Activated CD4-positive, alpha-beta T cell treated with anti-CD3 and anti-CD28 coated beads, Interleukin-2, amount 50 U/mL, for 24 hours (primary cell): ENCODE measurements around the gene ATP2B2.

Source experiments
- DNase-seq, 2 donors: peaks; one replicate each; pipeline ENCODE4 v3.0.0-alpha.2; 2020; ENCODE audit warnings: low read depth in 1 of 2, low spot score in 1 of 2

Gene ATP2B2

GRCh38 chr3:10434144-10434937 is 71.0 kb downstream of the ATP2B2 start:
- no peak for DNase-seq

GRCh38 chr3:10432931-10433330 is 72.5 kb downstream of the ATP2B2 start:
- DNase-seq, result no peak

DNA sequence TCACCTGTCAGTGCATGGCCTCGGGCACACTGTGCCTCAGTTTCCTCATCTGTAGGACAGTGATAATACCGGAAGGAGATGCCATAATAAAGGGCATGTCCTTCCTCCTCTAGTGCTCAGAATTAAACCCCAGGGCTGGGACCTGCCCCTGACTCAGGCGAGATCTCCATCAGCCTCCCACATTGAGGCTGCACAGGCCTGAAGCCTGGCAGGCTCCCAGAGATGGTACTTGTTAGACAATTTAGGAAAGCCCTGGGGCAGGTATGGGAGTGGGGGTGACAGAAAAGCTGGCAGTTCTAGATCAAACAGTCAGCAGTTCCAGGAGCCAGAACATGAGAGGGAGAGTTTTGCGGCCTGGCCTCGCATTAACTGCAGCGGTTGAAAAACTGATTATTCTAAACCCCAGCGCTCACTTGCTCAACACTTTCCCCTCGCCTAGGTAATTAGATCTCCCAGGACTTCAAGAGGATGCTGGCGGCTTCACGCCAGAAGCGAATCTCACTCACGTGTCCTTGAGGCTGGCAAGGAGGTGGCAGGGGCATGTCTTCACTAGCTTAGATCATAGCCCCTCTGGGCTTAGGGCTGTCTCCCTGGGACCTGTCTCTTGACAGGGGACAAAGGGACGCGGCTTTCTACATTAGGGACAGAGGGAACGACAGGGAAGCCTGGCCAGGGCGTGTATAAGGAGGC is 73.1 kb downstream of the ATP2B2 start:
- no peak for DNase-seq

DNA sequence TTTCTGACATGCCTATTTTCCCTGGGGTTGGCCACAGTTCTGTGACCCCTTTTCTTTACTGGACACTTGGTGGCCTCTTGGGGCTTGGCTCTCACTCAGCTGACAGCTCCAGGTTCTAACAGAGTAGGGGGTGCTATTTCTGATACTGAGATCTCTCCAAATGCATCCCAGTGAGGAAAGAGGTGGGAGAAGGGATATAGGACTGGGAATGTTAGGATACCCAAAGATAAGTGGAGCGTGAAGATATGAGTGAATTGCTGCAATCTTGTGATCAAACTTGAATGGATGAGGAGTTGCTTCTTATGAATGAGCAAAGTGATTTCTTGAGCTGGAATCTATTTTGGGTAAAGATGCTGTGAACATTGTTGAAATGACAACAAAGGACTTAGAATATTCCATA is 74.6 kb downstream of the ATP2B2 start:
- no peak for DNase-seq

DNA sequence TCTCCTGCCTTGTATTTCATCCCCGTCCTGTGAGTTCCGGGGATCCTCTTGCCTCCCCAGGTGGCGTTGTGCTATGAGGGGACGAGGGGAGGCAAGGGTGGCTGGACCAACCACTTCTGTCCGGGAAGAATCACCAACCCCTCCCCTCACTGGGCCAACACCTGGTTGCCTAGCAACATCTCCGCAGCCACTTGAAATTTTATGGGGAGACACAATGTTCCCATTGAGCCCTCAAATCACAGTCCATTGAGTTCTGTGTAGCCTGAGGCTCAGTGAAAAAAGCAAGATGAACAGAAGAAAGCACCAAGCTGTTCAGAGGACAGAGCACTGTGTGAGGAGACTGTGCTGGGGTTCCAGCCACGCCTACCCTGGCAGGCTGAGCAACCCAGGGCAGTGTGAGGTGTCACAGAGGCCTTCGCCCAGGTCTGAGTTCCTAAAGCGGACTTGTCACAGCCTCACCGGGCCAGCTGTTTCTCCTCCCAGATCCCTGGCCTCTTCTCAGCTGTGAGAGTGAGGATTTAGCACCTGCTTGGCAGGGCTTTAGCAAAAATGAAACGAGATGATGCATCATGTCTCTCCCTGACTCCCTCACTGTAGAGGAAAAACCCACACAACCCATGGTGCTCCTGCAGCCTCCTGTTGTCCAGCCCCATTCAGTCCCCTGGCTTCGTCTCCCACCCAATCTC is 76.8 kb downstream of the ATP2B2 start:
- no peak for DNase-seq

GRCh38 chr3:10426346-10427220 is 78.8 kb downstream of the ATP2B2 start:
- no peak for DNase-seq

- no peak for DNase-seq
Observed at GRCh38 chr3:10423171-10423882, 82.1 kb downstream of the ATP2B2 start.

- DNase-seq, result no peak
Observed at GRCh38 chr3:10421996-10422395, 83.4 kb downstream of the ATP2B2 start.

- no peak for DNase-seq
Observed at GRCh38 chr3:10420745-10421475, 84.5 kb downstream of the ATP2B2 start.

GRCh38 chr3:10419637-10420232 is 85.7 kb downstream of the ATP2B2 start:
- DNase-seq, result no peak

GRCh38 chr3:10417847-10418246 is 87.5 kb downstream of the ATP2B2 start:
- no peak for DNase-seq

- no peak for DNase-seq
Observed at GRCh38 chr3:10416730-10417300, 88.6 kb downstream of the ATP2B2 start.

DNA sequence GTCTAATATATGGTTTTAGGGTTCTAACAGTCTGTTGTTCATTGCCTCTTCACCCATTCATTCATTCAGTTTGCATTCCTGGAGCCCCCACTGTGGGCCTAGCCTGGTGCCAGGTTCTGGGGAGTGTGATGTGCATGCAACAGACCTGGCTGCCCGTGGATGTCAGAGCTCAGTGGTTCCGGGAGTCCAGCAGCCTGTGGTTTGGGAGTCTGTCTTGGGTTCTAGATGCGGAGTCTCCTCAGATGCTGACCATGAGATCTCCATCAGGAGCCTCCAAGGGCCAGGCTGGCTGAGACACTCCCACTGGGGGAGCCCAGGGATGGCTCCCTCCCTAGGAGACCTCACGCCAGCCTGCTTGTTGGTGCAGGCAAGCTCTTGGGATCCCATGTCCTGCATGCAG is 92.3 kb downstream of the ATP2B2 start:
- no peak for DNase-seq

DNA sequence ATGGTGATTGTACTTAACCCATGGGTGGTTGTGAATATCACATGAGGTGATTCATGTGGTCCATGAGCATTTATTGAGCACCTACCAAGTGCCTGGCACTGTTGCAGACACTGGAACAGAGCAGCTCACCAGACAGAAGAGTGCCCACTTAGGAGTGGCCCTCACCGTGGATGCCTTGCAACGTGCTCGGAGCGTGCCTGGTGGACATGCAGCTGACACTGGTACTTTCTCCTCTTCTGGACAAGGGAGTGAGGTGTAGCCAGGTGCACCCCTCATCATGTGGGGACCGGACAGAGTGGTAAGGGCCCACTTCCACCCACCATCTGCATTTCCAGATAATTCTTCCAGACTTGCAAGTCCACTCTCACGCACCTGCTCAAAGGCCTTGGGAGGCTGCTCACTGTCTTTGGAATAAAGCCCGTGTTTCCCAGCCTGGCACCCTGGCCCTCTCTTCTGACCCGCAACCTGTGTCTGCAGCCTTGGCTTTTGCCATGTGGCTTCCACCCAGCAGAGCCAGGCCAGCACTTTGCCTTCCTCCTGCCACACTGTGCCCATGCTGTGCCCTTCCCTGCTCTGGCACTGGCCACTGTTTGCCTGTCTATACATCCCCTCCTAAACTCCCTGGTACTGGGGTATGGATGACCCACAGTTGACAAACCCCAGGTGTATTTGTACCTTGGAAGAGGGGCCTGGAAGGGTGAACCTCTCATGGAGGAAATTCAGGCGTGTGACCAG is 93.6 kb downstream of the ATP2B2 start:
- DNase-seq, result no peak

DNA sequence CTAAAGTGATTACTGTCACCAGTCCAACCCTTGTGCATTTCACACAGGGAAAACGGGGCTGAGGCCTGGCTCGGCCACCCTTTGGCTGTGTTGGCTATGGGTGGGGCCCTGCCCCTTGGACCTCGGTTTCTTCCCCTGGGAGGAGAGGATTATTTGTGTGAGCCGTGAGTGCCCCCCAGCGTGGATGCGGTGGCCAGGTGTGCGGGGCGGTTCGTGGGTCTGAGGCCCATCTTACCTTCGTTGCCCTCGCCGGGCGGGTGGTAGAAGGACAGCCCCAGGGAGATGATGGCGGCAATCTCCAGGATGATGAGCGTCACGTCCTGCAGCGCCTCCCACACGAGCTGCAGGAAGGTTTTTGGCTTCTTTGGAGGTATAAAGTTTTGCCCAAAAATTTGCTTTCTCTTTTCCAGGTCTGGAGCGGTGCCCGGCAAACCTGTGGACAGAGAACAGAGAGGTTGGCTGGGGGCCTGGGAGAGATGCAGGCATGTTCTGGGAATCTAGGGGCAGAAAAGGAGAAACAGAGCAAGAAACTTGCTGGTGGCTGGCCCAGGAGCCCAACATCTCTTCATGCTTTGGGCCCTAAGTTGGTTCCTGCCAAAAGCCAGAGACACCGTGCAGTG is 94.9 kb downstream of the ATP2B2 start:
- no peak for DNase-seq

DNA sequence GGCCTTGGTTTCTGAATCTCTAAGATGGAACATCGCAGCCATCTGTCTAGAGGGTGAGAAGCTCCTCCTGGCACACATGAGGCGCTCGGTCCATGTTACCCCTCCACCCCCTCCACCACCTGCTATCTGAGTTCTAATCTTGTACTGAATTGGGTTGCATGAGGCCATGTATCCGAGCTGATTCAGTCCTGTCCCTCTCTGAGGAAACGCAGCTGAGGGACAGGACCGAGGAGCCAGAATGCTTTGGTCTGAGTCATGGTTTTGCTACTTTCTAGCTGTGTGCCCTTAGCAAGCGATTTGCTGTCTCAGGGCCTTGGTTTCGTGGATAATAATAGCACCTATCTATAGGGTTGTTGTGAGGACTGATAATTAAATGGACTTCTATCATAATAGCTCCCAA is 96.7 kb downstream of the ATP2B2 start:
- no peak for DNase-seq

GRCh38 chr3:10407361-10407760 is 98.0 kb downstream of the ATP2B2 start:
- no peak for DNase-seq

DNA sequence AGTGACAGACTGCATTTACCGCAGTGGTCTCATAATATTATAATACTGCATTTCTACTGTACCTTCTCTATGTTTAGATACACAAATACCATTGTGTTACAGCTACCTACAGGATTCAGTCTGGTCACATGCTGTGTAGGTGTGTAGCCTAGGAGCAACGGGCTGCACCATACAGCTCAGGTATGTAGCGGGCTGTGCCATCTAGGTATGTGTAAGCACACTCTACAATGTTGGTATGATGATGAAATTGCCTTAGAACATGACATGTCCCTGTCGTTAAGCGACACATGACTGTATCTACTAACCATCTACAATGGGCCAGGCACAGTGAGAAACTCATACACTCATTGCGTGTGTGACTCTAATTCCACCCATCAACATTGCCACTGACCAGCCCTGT is 99.0 kb downstream of the ATP2B2 start:
- no peak for DNase-seq
